GM12892 (cell line): ENCODE measurements around the gene CD46.

Experiments used
- POLR2A ChIP-seq: IDR thresholded peaks from 2 replicates; pipeline ENCODE4 v1.6.1; 2011; ENCODE audit warnings: low read depth, low read length, control low read depth
- POLR2AphosphoS5 ChIP-seq: IDR thresholded peaks from 2 replicates; pipeline ENCODE4 v1.6.1; 2011; ENCODE audit warnings: low read depth, low read length, control low read depth

DNA sequence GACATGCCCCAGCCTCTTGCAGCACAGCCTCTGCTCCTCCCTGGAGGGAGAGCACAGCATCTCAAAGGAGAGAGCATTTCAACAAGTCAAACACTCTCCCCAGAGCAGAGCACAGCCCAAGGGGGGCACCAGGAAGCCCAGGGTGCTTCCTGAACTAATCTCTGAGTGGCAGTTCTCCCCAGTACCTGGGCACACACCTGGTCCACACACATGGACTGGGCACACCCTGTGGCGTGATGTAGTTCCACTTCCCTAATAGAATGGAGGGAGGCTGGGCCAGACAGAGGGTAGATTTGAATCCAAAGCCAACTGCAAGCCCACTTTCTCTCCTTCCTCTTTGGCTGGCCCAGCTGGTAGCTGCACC is 55.5 kb downstream of the CD46 start:
- TF ChIP-seq POLR2A = no peak
- no peak for TF ChIP-seq POLR2AphosphoS5
